MM.1S (cell line): ENCODE results near the gene POLE.

Experiments
- DNase-seq: peaks from one replicate; pipeline ENCODE4 v3.0.0-alpha.2; 2015
- H2AFZ ChIP-seq: fragments of 300-600 bp; sonication (generic); 2 replicates; pipeline ENCODE4 v1.6.0; 2016; ENCODE audit warnings: antibody characterized with exemption, low read length
- H3F3A ChIP-seq: fragments of 300-600 bp; sonication (generic); 2 replicates; pipeline ENCODE4 v1.6.1; 2016; ENCODE audit warnings: mild to moderate bottlenecking, antibody characterized with exemption, low read length, moderate library complexity, mixed read lengths; ENCODE audit not compliant: insufficient read depth
- H3K27ac ChIP-seq: fragments of 300-600 bp; sonication (generic); 2 replicates; pipeline ENCODE4 v1.5.1; 2016; ENCODE audit warnings: mild to moderate bottlenecking, low read length
- H3K27me3 ChIP-seq: fragments of 300-600 bp; sonication (generic); replicated peaks from 2 replicates; pipeline ENCODE4 v1.6.0; 2016; ENCODE audit warnings: low read length; ENCODE audit not compliant: insufficient read depth
- H3K36me3 ChIP-seq: fragments of 300-600 bp; sonication (generic); replicated peaks from 2 replicates; pipeline ENCODE4 v1.6.1; 2016; ENCODE audit warnings: mild to moderate bottlenecking, low read length, mixed read lengths; ENCODE audit not compliant: insufficient read depth
- H3K4me1 ChIP-seq: fragments of 300-600 bp; sonication (generic); 2 replicates; pipeline ENCODE4 v1.6.1; 2016; ENCODE audit warnings: low read length, mixed read lengths
- H3K4me2 ChIP-seq: fragments of 300-600 bp; sonication (generic); 2 replicates; pipeline ENCODE4 v1.6.0; 2016; ENCODE audit warnings: low read depth, low read length
- H3K4me3 ChIP-seq: fragments of 300-600 bp; sonication (generic); 2 replicates; pipeline ENCODE4 v1.5.1; 2016; ENCODE audit warnings: low read length, mixed read lengths
- H3K79me2 ChIP-seq: fragments of 300-600 bp; sonication (generic); 2 replicates; pipeline ENCODE4 v1.6.1; 2016; ENCODE audit warnings: mixed run types, low read length, mixed read lengths
- H3K9ac ChIP-seq: fragments of 300-600 bp; sonication (generic); 2 replicates; pipeline ENCODE4 v1.6.1; 2016; ENCODE audit warnings: low read length, mixed read lengths
- H3K9me2 ChIP-seq: fragments of 300-600 bp; sonication (generic); replicated peaks from 2 replicates; pipeline ENCODE4 v1.6.1; 2016; ENCODE audit warnings: mild to moderate bottlenecking, low read length, mixed read lengths; ENCODE audit not compliant: insufficient read depth
- H3K9me3 ChIP-seq: fragments of 300-600 bp; sonication (generic); replicated peaks from 2 replicates; pipeline ENCODE4 v1.6.1; 2016; ENCODE audit warnings: mild to moderate bottlenecking, low read length, mixed read lengths; ENCODE audit not compliant: insufficient read depth
- H4K20me1 ChIP-seq: fragments of 300-600 bp; sonication (generic); 2 replicates; pipeline ENCODE4 v1.6.1; 2016; ENCODE audit warnings: mild to moderate bottlenecking, low read length, moderate library complexity, mixed read lengths; ENCODE audit not compliant: insufficient read depth
- CTCF ChIP-seq: fragments of 300-600 bp; sonication (generic); IDR thresholded peaks from 2 replicates; pipeline ENCODE4 v1.5.1; 2016; ENCODE audit warnings: antibody characterized with exemption, low read length, mixed read lengths
- EZH2 ChIP-seq: fragments of 300-600 bp; sonication (generic); optimal IDR thresholded peaks from 2 replicates; pipeline ENCODE3; 2017; ENCODE audit warnings: low read depth, mild to moderate bottlenecking, antibody characterized with exemption, low read length, mixed read lengths
- EZH2phosphoT487 ChIP-seq: fragments of 300-600 bp; sonication (generic); IDR thresholded peaks from 2 replicates; pipeline ENCODE4 v1.6.1; 2018; ENCODE audit warnings: antibody characterized with exemption, low read length

POLE gene

GRCh38 chr12:132596016-132596415, 91.1 kb downstream of the POLE start:
- peaks cover 21% of the 10 kb centered on the region for H3K27me3 ChIP-seq

DNA sequence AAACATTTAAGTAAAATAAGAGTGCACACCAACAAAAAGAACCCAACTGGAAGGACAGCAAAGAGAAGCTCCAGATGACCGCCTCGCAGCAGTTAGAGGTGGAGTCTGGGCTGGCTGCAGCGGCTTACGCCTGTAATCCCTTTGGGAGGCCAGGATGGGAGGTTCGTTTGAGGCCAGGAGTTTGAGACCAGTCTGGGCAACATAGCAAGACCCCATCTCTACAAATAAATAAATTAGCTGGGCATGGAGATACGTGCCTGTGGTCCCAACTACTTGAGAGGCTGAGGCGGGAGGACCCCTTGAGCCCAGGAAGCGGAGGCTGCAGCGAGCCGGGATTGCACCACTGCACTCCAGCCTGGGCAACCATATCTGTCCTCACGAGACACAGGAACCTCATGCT, 92.0 kb downstream of the POLE start:
- no peaks in the 10 kb centered on the region for H3K4me1 ChIP-seq
- no peak for DNase-seq
- peaks cover 15% of the 10 kb centered on the region for H3K27me3 ChIP-seq
- H3K9me2 ChIP-seq = no peaks in the 10 kb centered on the region
- no peak overlapping the region for H2AFZ ChIP-seq
- no peak overlapping the region for H3K27ac ChIP-seq
- H3K36me3 ChIP-seq = no peaks in the 10 kb centered on the region
- H3K4me2 ChIP-seq = no peak overlapping the region
- H3F3A ChIP-seq = no peaks in the 10 kb centered on the region
- no peaks in the 10 kb centered on the region for H3K9me3 ChIP-seq
- H4K20me1 ChIP-seq = no peaks in the 10 kb centered on the region
- no peaks in the 10 kb centered on the region for H3K79me2 ChIP-seq
- TF ChIP-seq EZH2 (no peak), EZH2phosphoT487 (no peak), CTCF (no peak)
- no peak overlapping the region for H3K4me3 ChIP-seq
- no peak overlapping the region for H3K9ac ChIP-seq

More at GRCh38 chr12:132596016-132596415, 91.1 kb downstream of the POLE start:
- TF ChIP-seq EZH2phosphoT487 = no peak
- no peak for TF ChIP-seq EZH2
- TF ChIP-seq CTCF = no peak
- no peaks in the 10 kb centered on the region for H3K9me2 ChIP-seq
- H3F3A ChIP-seq = no peaks in the 10 kb centered on the region
- no peaks in the 10 kb centered on the region for H3K4me1 ChIP-seq
- H3K79me2 ChIP-seq = no peaks in the 10 kb centered on the region
- H3K9me3 ChIP-seq = no peaks in the 10 kb centered on the region
- no peak overlapping the region for H3K4me2 ChIP-seq
- H3K9ac ChIP-seq = no peak overlapping the region
- H3K27ac ChIP-seq = no peak overlapping the region
- no peak for DNase-seq
- H4K20me1 ChIP-seq = no peaks in the 10 kb centered on the region
- no peak overlapping the region for H3K4me3 ChIP-seq
- no peaks in the 10 kb centered on the region for H3K36me3 ChIP-seq
- no peak overlapping the region for H2AFZ ChIP-seq

- Histone ChIP-seq H3K9me3 (no peaks in the 10 kb centered on the region), H4K20me1 (no peaks in the 10 kb centered on the region), H3K27ac (no peak overlapping the region), H3K36me3 (no peaks in the 10 kb centered on the region), H3K27me3 (peaks cover 10% of the 10 kb centered on the region), H2AFZ (no peak overlapping the region), H3K9me2 (no peaks in the 10 kb centered on the region), H3K4me2 (peak overlapping the region; percentile 37; the same call in 1 of the 2 replicates), H3K9ac (no peak overlapping the region), H3K4me3 (no peak overlapping the region), H3F3A (no peaks in the 10 kb centered on the region), H3K4me1 (no peaks in the 10 kb centered on the region), H3K79me2 (no peaks in the 10 kb centered on the region)
- no peak for TF ChIP-seq CTCF
- DNase-seq = peak; percentile 65
Observed at GRCh38 chr12:132593938-132594358, 93.2 kb downstream of the POLE start.
